ENCODE results near the gene CACNA2D4.

Gene CACNA2D4

DNA sequence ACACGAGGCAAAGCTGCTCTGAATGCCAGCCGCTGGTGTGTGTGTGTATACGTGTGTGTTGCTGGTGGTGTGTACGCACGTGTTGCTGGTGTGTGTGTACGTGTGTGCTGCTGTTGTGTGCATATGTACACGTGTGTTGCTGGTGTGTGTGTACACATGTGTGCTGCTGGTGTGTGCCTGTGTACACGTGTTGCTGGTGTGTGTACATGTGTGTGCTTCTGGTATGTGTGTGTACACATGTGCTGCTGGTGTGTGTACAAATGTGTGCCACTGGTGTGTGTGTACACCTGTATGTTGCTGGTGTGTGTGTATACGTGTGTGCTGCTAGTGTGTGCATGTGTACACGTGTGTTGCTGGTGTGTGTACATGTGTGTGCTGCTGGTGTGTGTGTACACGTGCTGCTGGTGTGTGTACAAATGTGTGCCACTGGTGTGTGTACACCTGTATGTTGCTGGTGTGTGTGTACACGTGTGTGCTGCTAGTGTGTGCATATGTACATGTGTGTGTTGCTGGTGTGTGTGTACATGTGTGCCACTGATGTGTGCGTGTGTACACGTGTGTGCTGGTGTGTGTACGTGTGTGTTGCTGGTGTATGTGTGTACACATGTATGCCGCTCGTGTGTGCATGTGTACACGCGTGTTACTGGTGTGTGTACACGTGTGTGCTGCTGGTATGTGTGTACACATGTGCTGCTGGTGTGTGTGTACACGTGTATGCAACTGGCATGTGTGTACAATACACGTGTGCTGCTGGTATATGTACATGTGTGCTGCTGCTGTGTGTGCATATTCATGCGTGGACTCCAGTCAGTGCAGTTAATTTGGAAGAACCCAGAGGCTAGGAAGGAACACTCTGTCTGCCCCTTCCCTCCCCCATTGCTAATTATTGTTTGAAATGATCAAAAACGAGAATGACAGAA is 47.2 kb downstream of the CACNA2D4 start:
- no peak for DNase-seq (ENCODE audit: low read depth)
- TF ChIP-seq, protein P1, sequence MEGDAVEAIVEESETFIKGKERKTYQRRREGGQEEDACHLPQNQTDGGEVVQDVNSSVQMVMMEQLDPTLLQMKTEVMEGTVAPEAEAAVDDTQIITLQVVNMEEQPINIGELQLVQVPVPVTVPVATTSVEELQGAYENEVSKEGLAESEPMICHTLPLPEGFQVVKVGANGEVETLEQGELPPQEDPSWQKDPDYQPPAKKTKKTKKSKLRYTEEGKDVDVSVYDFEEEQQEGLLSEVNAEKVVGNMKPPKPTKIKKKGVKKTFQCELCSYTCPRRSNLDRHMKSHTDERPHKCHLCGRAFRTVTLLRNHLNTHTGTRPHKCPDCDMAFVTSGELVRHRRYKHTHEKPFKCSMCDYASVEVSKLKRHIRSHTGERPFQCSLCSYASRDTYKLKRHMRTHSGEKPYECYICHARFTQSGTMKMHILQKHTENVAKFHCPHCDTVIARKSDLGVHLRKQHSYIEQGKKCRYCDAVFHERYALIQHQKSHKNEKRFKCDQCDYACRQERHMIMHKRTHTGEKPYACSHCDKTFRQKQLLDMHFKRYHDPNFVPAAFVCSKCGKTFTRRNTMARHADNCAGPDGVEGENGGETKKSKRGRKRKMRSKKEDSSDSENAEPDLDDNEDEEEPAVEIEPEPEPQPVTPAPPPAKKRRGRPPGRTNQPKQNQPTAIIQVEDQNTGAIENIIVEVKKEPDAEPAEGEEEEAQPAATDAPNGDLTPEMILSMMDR (IDR thresholded peaks at IDR 0.05; ENCODE audit: control insufficient read depth, extremely low read depth, insufficient read depth): no peak
- H3K4me3 ChIP-seq (ENCODE audit: low read depth, low read length): no peak overlapping the region

DNA sequence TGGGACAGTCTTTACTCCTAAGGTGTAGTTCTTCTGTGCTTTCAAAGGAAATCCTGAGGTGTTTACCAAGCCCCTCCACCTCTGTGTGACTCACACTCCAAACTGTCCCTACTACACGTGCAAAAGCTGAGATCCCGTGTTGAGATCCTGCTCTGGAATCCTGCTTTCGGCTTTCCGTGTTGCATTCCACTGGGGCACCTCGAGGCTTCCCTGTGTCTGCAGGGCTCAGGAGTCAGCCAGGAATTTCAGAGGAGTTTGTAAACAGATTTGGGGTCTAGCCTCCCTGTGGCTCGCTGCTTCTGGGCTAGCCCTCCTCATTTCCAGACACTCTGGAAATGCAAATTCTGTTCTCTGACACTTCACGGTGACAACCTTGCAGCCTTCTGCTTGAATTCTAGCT is 48.4 kb downstream of the CACNA2D4 start:
- H3K4me3 ChIP-seq (ENCODE audit: low read depth, low read length): no peak overlapping the region
- no peak for DNase-seq (ENCODE audit: low read depth)
- TF ChIP-seq, protein P1 (IDR thresholded peaks at IDR 0.05; ENCODE audit: control insufficient read depth, extremely low read depth, insufficient read depth): no peak

DNA sequence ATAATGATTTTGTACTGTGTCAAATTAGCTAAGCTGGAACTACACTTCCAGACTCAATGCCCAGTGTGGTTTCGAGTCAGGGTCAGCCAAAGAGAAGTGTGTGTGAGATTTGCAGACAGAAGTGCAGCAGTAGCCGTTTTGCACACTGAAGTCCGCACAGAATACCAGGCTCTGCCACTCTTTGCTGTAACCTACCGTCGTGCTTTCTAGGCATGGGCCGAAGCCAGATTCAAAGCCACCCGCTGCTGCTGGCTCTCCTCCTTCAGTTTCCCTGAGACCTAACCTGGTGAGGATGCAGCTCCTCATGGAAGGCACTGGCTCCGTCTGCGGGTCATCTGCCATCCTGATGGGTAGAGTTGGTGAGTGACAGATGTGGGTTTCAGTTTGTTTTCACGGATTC is 49.3 kb downstream of the CACNA2D4 start:
- no peak overlapping the region for H3K4me3 ChIP-seq (ENCODE audit: low read depth, low read length)
- DNase-seq (ENCODE audit: low read depth): no peak
- TF ChIP-seq, protein P1 (IDR thresholded peaks at IDR 0.05; ENCODE audit: control insufficient read depth, extremely low read depth, insufficient read depth): no peak

DNA sequence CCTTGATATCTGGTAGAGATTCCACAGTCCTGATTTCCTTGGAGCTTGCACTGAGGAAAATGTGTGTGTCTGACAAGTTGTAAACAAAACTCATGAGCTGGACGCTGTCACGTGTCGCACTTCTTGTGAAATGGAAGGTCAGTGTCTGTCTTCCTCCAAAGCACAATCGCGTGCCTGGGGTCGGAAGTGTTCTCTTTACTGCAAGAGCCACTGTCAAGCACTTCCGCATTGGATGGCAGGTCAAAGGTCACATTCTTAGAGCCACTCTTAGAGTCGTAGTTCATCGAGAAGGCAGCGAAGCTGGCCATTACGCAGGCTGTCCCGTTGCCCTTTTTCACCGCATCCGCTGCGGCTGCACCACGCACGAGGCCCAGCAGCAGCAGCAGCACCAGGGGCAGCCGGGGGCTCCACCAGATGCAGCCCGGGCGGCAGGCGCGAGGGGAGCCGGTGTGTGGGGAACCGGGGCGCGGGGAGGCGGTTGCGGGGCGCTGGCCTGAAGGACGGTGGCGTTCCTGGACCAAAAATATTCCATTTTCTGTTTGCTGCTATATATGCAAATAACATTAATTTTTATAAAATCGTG is 53.1 kb downstream of the CACNA2D4 start:
- TF ChIP-seq, protein P1 (IDR thresholded peaks at IDR 0.05; ENCODE audit: control insufficient read depth, extremely low read depth, insufficient read depth): no peak
- DNase-seq (ENCODE audit: low read depth): no peak

DNA sequence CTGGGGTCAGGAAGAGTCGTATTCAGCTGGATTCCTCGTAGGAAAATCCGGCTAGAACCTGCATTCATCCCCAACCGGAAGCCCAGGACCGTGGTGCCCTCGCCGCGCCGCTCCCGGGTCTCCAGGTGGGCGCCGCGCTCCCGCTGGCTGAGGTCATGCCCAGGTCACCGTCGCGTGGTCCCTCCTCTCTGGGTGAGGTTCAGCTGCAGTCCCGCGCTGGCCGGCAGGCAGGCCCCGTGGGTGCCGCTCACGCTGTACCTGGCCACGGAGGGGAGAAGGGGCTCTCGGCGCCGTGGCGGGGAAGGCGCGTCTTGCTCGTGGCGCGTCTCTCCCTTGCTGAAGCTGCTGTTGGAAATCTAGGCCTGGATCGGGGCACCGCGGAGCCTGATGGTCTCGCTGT is 53.6 kb downstream of the CACNA2D4 start:
- DNase-seq (ENCODE audit: low read depth): no peak
- TF ChIP-seq, protein P1 (IDR thresholded peaks at IDR 0.05; ENCODE audit: control insufficient read depth, extremely low read depth, insufficient read depth): no peak
- H3K4me3 ChIP-seq (ENCODE audit: low read depth, low read length): no peak overlapping the region

More for the DNA sequence above, 53.1 kb downstream of the CACNA2D4 start:
- no peak overlapping the region for H3K4me3 ChIP-seq (ENCODE audit: low read depth, low read length)

DNA sequence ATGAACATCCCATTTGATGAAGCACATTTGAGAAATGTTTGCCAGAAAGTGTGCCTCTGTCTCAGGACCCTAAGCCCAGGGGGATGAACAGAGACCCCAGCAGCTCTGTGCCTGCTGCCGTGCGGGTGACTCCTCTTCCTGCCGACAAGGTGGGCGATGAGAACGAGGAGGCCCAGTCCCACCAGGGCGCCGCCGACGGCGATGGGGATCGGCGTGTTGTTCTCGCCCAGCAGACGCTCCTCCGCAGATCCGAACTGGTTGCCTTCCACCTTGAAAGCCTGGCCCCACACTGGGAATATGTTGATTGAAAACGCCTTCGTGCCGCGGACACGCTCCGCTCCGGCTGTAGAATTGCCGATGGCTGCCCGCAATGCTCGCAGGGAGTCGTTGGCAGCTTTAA is 54.0 kb downstream of the CACNA2D4 start:
- no peak overlapping the region for H3K4me3 ChIP-seq (ENCODE audit: low read depth, low read length)
- TF ChIP-seq, protein P1 (IDR thresholded peaks at IDR 0.05; ENCODE audit: control insufficient read depth, extremely low read depth, insufficient read depth): no peak
- no peak for DNase-seq (ENCODE audit: low read depth)

All from LNCaP clone FGC (cell line).